Body of pancreas (tissue), 4 donors: ENCODE results near the gene BRD1. TPM values are rescaled to one million over a fixed set of nuclear protein-coding genes. Genes with fewer than 3 reads are reported as not detected.

Experiments
- ATAC-seq: fragments of 150-250 bp; one replicate; pipeline ENCODE4 v1.9.1; 2016
- DNase-seq, 4 donors: peaks; one replicate each; pipeline ENCODE4 v3.0.0-alpha.2; 2019
- H3K27ac ChIP-seq, 4 donors: fragments of 200-600 bp; sonication (generic); 1 replicate in 3 of 4; 2 replicates in 1 of 4; pipeline versions ENCODE4 v1.5.1 to v1.6.1; 2016 to 2019; ENCODE audit warnings: mild to moderate bottlenecking in 1 of 4, mixed read lengths in 1 of 4, moderate library complexity in 1 of 4
- H3K27me3 ChIP-seq, 2 donors: fragments of 200-600 bp; sonication (generic); one replicate each; pipeline ENCODE4 v1.6.0; 2016; ENCODE audit warnings: mild to moderate bottlenecking in 1 of 2
- H3K36me3 ChIP-seq, 2 donors: fragments of 200-600 bp; sonication (generic); replicated peaks in 1 of 2; 2 replicates each; pipeline ENCODE4 v1.5.1; 2016; ENCODE audit warnings: low read depth in 2 of 2; ENCODE audit not compliant: insufficient read depth in 1 of 2
- H3K4me1 ChIP-seq: fragments of 200-600 bp; sonication (generic); one replicate; pipeline ENCODE4 v1.6.0; 2016
- H3K4me3 ChIP-seq, 2 donors: fragments of 200-600 bp; sonication (generic); 1 replicate in 1 of 2; 2 replicates in 1 of 2; pipeline ENCODE4 v1.5.1; 2016 to 2019
- H3K9me3 ChIP-seq, 3 donors: fragments of 200-600 bp; sonication (generic); 1 replicate in 2 of 3; 2 replicates in 1 of 3; pipeline ENCODE4 v1.5.1; 2016
- CTCF ChIP-seq, 7 experiments: fragments of 450-650 bp in 4 of 7; fragments of 200-600 bp in 3 of 7; sonication (generic) in 3 of 7; IDR thresholded peaks; one replicate each; pipeline ENCODE4 v1.5.1; 2016 to 2019; ENCODE audit warnings: antibody characterized with exemption in 7 of 7
- POLR2A ChIP-seq, 3 donors: fragments of 450-650 bp; IDR thresholded peaks; one replicate each; pipeline ENCODE4 v1.6.1; 2016; ENCODE audit warnings: antibody characterized with exemption in 3 of 3, mild to moderate bottlenecking in 2 of 3
- WGBS, 2 donors: methylation state at CpG; one replicate each; pipeline ENCODE4 v1.1.5; 2017; 5-methylcytosine and 5-hydroxymethylcytosine counted together
- intact Hi-C: fragments of 100-400 bp; cut with DNase I; formaldehyde crosslinking; loops from one replicate; pipeline ENCODE4 v1.15.1; 2023
- total RNA-seq, 2 donors: library from RNA; depleted of rRNA; stranded (reverse); fragments of >200 nt; gene quantifications; one replicate each; pipeline ENCODE4 v1.1.0, GENCODE V29; 2016

BRD1 gene
- total RNA-seq, 2 donors from 2014 or later = 21.8 to 36.9 TPM

- TF ChIP-seq CTCF (IDR thresholded peaks at IDR 0.05) (no peak), POLR2A (IDR thresholded peaks at IDR 0.05) (no peak)
- H3K27me3 ChIP-seq = no peaks in the 10 kb centered on the region
- H3K4me1 ChIP-seq = peaks cover 40% of the 10 kb centered on the region
- no peak overlapping the region for H3K27ac ChIP-seq
- DNase-seq (no peak), ATAC-seq (no peak)
- WGBS, 2 donors = 81 to 91% methylated on average over 13 to 14 of the region's 14 CpGs
- no peaks in the 10 kb centered on the region for H3K36me3 ChIP-seq
- H3K4me3 ChIP-seq = no peak overlapping the region
- no peaks in the 10 kb centered on the region for H3K9me3 ChIP-seq
- intact Hi-C loops = loop anchor here (10.0 kb wide), 1 partner anchor 56 kb away; the partner anchor contains the start of genes ALG12 and CRELD2
Measured at GRCh38 chr22:49858827-49859226, 31.2 kb upstream of the BRD1 start.

GRCh38 chr22:49856766-49857618, 29.3 kb upstream of the BRD1 start:
- ATAC-seq = no peak
- Histone ChIP-seq H3K36me3 (no peaks in the 10 kb centered on the region), H3K4me3 (no peak overlapping the region), H3K27me3 (no peaks in the 10 kb centered on the region), H3K9me3 (no peaks in the 10 kb centered on the region), H3K4me1 (peaks cover 49% of the 10 kb centered on the region), H3K27ac (peak overlapping the region in 3 of 4 donors; percentile 14 to 85 (median 26))
- no peak for TF ChIP-seq POLR2A (IDR thresholded peaks at IDR 0.05)
- no peak for TF ChIP-seq CTCF (IDR thresholded peaks at IDR 0.05)
- 80 to 91% methylated on average over 12 to 31 of the region's 31 CpGs for WGBS, 2 donors
- no peak for DNase-seq
- intact Hi-C loops = loop anchor here (10.0 kb wide), 1 partner anchor 58 kb away; the partner anchor contains the start of genes ALG12 and CRELD2

GRCh38 chr22:49856343-49856742, 28.7 kb upstream of the BRD1 start:
- ATAC-seq (no peak), DNase-seq (peak; percentile 36 to 45 (median 42))
- intact Hi-C loops = loop anchor here (10.0 kb wide), 1 partner anchor 58 kb away; the partner anchor contains the start of genes ALG12 and CRELD2
- Histone ChIP-seq H3K36me3 (no peaks in the 10 kb centered on the region), H3K4me3 (no peak overlapping the region), H3K27me3 (no peaks in the 10 kb centered on the region), H3K4me1 (peaks cover 50% of the 10 kb centered on the region), H3K27ac (peak overlapping the region in 3 of 4 donors; percentile 39 to 85 (median 65)), H3K9me3 (no peaks in the 10 kb centered on the region)
- peak in 1 of 3 donors; percentile 53 for TF ChIP-seq POLR2A (IDR thresholded peaks at IDR 0.05)
- TF ChIP-seq CTCF (IDR thresholded peaks at IDR 0.05) = no peak
- 48 to 65% methylated on average over 10 to 18 of the region's 23 CpGs for whole genome bisulfite sequencing, 2 donors

- ATAC-seq (no peak), DNase-seq (peak in 3 of 4 donors; percentile 29 to 40 (median 33))
- Histone ChIP-seq H3K27ac (peak overlapping the region in 3 of 4 donors; percentile 39 to 85 (median 65)), H3K4me3 (no peak overlapping the region), H3K4me1 (peaks cover 50% of the 10 kb centered on the region), H3K36me3 (no peaks in the 10 kb centered on the region), H3K27me3 (no peaks in the 10 kb centered on the region), H3K9me3 (no peaks in the 10 kb centered on the region)
- TF ChIP-seq CTCF (IDR thresholded peaks at IDR 0.05) (no peak), POLR2A (IDR thresholded peaks at IDR 0.05) (peak in 1 of 3 donors; percentile 30)
- intact Hi-C loops = loop anchor here (10.0 kb wide), 1 partner anchor 59 kb away; the partner anchor contains the start of genes ALG12 and CRELD2
- WGBS, 2 donors = 6 to 14% methylated on average over 8 to 9 of the region's 9 CpGs
Measured at GRCh38 chr22:49855251-49855911, 27.7 kb upstream of the BRD1 start.
